ENCODE results near the gene CADM1.

DNA sequence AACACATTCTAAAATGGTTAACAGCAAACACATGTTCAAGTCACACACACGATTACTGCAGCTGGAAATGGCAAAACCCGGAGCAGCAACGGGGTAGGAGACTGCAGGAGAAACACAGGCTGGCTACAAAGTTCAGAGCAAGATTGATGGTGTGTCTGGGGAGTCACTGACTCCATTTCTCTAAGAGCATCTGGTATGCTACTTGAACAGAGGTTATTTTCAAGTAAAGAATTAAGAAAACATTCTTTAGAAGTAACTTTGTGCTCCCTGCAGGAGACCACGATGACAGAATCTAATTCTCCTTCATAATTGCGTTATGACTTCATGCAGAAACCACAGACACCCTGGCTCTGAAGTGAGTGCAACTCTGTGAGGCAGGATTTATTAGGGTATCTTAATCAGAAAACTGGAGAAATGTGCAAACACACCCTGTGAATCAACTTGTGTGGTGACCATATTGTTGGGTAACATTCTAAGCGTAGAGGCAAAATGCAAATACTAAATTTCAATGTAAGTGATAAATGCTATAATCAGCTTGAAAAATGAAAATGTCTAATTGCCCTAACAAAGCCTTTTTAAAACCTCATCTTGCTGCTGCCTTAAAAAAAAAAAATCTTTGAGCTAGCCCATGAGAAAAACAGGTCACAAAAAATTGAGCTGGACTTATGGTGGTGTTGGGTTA lies 303.0 kb downstream of the CADM1 start:
- TF ChIP-seq, protein P1, sequence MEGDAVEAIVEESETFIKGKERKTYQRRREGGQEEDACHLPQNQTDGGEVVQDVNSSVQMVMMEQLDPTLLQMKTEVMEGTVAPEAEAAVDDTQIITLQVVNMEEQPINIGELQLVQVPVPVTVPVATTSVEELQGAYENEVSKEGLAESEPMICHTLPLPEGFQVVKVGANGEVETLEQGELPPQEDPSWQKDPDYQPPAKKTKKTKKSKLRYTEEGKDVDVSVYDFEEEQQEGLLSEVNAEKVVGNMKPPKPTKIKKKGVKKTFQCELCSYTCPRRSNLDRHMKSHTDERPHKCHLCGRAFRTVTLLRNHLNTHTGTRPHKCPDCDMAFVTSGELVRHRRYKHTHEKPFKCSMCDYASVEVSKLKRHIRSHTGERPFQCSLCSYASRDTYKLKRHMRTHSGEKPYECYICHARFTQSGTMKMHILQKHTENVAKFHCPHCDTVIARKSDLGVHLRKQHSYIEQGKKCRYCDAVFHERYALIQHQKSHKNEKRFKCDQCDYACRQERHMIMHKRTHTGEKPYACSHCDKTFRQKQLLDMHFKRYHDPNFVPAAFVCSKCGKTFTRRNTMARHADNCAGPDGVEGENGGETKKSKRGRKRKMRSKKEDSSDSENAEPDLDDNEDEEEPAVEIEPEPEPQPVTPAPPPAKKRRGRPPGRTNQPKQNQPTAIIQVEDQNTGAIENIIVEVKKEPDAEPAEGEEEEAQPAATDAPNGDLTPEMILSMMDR (conservative IDR thresholded peaks at IDR 0.05; ENCODE audit: low read depth, low read length): no peak
- TF ChIP-seq EZH2phosphoT487 (IDR thresholded peaks at IDR 0.05; ENCODE audit: borderline replicate concordance, low read length): no peak
